GM18868 (cell line): ENCODE results near the gene COL6A3.
"Not testable (repeated sequence)": the region's sequence is repeated elsewhere in the genome, so short reads cannot be mapped to it uniquely, and the experiment has no call there.

Source experiments
- ATAC-seq: cut with Tn5 transposase; IDR thresholded peaks from one replicate; pipeline ENCODE4 v1.9.1; 2021; ENCODE audit warnings: mild to moderate bottlenecking, moderate library complexity; ENCODE audit not compliant: unreplicated experiment

Gene COL6A3

GRCh38 chr2:237418300-237418699 lies 4.3 kb upstream of the COL6A3 start:
- no peak for ATAC-seq

GRCh38 chr2:237412988-237413776 lies 782 bp downstream of the COL6A3 start:
- ATAC-seq: no peak

- no peak for ATAC-seq
These were observed 1.3 kb downstream of the COL6A3 start for GRCh38 chr2:237412646-237412987.

GRCh38 chr2:237411683-237412423 lies 2.1 kb downstream of the COL6A3 start:
- ATAC-seq: no peak

- no peak for ATAC-seq
These were observed 2.8 kb downstream of the COL6A3 start for GRCh38 chr2:237411092-237411601.

GRCh38 chr2:237409263-237409662 lies 4.7 kb downstream of the COL6A3 start:
- ATAC-seq: not testable (repeated sequence)

GRCh38 chr2:237408335-237409000 lies 5.5 kb downstream of the COL6A3 start:
- ATAC-seq: no peak

GRCh38 chr2:237407700-237408099 lies 6.3 kb downstream of the COL6A3 start:
- no peak for ATAC-seq

GRCh38 chr2:237406371-237406895 lies 7.5 kb downstream of the COL6A3 start:
- ATAC-seq: no peak

GRCh38 chr2:237405605-237406004 lies 8.4 kb downstream of the COL6A3 start:
- ATAC-seq: no peak

- no peak for ATAC-seq
These were observed 8.9 kb downstream of the COL6A3 start for GRCh38 chr2:237405006-237405559.

GRCh38 chr2:237404413-237404812 lies 9.6 kb downstream of the COL6A3 start:
- no peak for ATAC-seq

- ATAC-seq: no peak
These were observed 10.7 kb downstream of the COL6A3 start for GRCh38 chr2:237403024-237403882.

- ATAC-seq: no peak
These were observed 13.8 kb downstream of the COL6A3 start for GRCh38 chr2:237400199-237400598.

GRCh38 chr2:237397072-237397471 lies 16.9 kb downstream of the COL6A3 start:
- ATAC-seq: no peak

- ATAC-seq: no peak
These were observed 20.4 kb downstream of the COL6A3 start for GRCh38 chr2:237393523-237393922.

- ATAC-seq: no peak
These were observed 21.8 kb downstream of the COL6A3 start for GRCh38 chr2:237392186-237392585.

GRCh38 chr2:237391140-237391539 lies 22.8 kb downstream of the COL6A3 start:
- no peak for ATAC-seq

- ATAC-seq: no peak
These were observed 23.7 kb downstream of the COL6A3 start for GRCh38 chr2:237390235-237390634.

GRCh38 chr2:237389831-237390230 lies 24.1 kb downstream of the COL6A3 start:
- ATAC-seq: no peak
